Uterus (tissue), 2 donors: ENCODE data around the gene MAOA.

Experiments
- CTCF ChIP-seq, 4 experiments: fragments of 200-600 bp in 2 of 4; fragments of 450-650 bp in 2 of 4; sonication (generic) in 2 of 4; IDR thresholded peaks; one replicate each; pipeline ENCODE4 v1.5.1; 2016 to 2019; ENCODE audit warnings: antibody characterized with exemption in 4 of 4, mild to moderate bottlenecking in 2 of 4, moderate library complexity in 1 of 4
- POLR2A ChIP-seq, 2 donors: fragments of 450-650 bp; IDR thresholded peaks; one replicate each; pipeline ENCODE4 v1.6.1; 2016; ENCODE audit warnings: antibody characterized with exemption in 2 of 2, mild to moderate bottlenecking in 1 of 2, moderate library complexity in 1 of 2

- TF ChIP-seq CTCF (IDR thresholded peaks at IDR 0.05) (no peak), POLR2A (IDR thresholded peaks at IDR 0.05) (no peak)
Observed at GRCh38 chrX:43627147-43627546, 29.0 kb upstream of the MAOA start.
